Uterus (tissue), 4 donors: Measurements from ENCODE around the gene ADCY5. TPM values are rescaled to one million over a fixed set of nuclear protein-coding genes. Genes with fewer than 3 reads are reported as not detected.

Source experiments
- DNase-seq, 2 donors: peaks; one replicate each; pipeline ENCODE4 v3.0.0-alpha.2; 2019 to 2020
- H3K27ac ChIP-seq, 2 donors: fragments of 200-600 bp; sonication (generic); 1 replicate in 1 of 2; 2 replicates in 1 of 2; pipeline ENCODE4 v1.5.1; 2016 to 2018
- H3K27me3 ChIP-seq, 2 donors: fragments of 200-600 bp; sonication (generic); one replicate each; pipeline ENCODE4 v1.5.1; 2018 to 2019; ENCODE audit warnings: control low read depth in 1 of 2
- H3K36me3 ChIP-seq, 2 donors: fragments of 200-600 bp; sonication (generic); one replicate each; pipeline ENCODE4 v1.5.1; 2019; ENCODE audit warnings: control low read depth in 1 of 2
- H3K4me1 ChIP-seq, 2 donors: fragments of 200-600 bp; sonication (generic); one replicate each; pipeline ENCODE4 v1.5.1; 2018 to 2019; ENCODE audit warnings: control low read depth in 1 of 2
- H3K4me3 ChIP-seq, 2 donors: fragments of 200-600 bp; sonication (generic); 1 replicate in 1 of 2; 2 replicates in 1 of 2; pipeline ENCODE4 v1.5.1; 2018 to 2019; ENCODE audit warnings: mild to moderate bottlenecking in 1 of 2
- H3K9me3 ChIP-seq, 2 donors: fragments of 200-600 bp; sonication (generic); one replicate each; pipeline ENCODE4 v1.5.1; 2019; ENCODE audit warnings: control low read depth in 1 of 2
- POLR2A ChIP-seq, 2 donors: fragments of 450-650 bp; IDR thresholded peaks; one replicate each; pipeline ENCODE4 v1.6.1; 2016; ENCODE audit warnings: antibody characterized with exemption in 2 of 2, mild to moderate bottlenecking in 1 of 2, moderate library complexity in 1 of 2
- intact Hi-C: fragments of 100-400 bp; cut with DNase I; formaldehyde crosslinking; loops from one replicate; pipeline ENCODE4 v1.15.1; 2023; ENCODE audit warnings: low total_unique reads
- total RNA-seq, 4 donors: library from RNA; depleted of rRNA in 3 of 4; stranded (reverse); fragments of >200 nt in 3 of 4; gene quantifications; one replicate each; pipeline versions ENCODE4 v1.1.0 to v1.2.4, GENCODE V29; 2014 to 2023
- TF ChIP-seq, protein P1 (sequence below), 4 experiments: fragments of 200-600 bp in 2 of 4; fragments of 450-650 bp in 2 of 4; sonication (generic) in 2 of 4; IDR thresholded peaks; one replicate each; pipeline ENCODE4 v1.5.1; 2016 to 2019; ENCODE audit warnings: antibody characterized with exemption in 4 of 4, mild to moderate bottlenecking in 2 of 4, moderate library complexity in 1 of 4
- donor health status: DM: yes; HTN: yes; CAD: no.

ADCY5 gene
- total RNA-seq, 4 donors from 2014 or later = 21.1 to 43.5 (median 34.7) TPM

DNA sequence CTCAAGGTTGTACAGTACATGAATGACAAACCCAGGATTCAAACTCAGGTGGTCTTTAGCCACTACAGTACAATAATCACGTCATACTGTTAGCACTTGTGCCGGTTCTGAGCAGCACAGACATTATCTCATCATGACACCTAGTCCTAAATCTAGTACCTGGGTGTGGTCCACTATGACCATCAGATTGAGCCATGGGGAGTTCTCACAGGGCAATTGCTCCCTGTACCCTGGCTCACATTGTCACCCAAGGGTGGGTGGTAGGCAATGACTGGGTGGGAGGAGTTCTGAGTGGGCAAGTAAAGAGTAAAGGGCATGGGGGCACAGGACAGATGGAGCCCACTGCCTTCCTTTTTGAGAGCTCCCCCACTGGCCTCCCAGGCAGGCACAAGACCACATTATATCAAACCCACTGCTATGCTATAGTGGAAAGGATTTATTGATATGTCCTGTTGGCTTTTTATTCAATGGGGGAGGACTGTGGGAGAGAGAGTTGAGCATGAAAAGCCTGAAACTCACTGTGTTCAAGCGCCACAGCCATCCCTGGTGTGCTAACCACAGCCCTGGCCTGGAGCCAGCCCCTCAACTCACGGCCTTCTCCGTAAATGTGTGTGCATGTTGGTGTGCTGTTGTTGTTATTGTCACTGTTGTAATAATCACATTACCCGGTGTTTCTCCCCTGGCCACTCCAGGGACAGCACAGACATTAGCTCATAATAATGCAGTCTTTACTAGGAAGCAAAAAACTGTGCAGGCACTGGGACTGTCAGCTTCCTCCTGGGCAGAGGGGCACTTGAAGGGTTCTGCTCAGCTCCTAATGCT, 27.3 kb downstream of the ADCY5 start:
- Histone ChIP-seq H3K27ac (no peak overlapping the region), H3K9me3 (no peaks in the 10 kb centered on the region), H3K36me3 (no peaks in the 10 kb centered on the region), H3K27me3 (no peaks in the 10 kb centered on the region), H3K4me3 (no peak overlapping the region), H3K4me1 (peaks cover 0 to 18% of the 10 kb centered on the region in 2 donors)
- TF ChIP-seq, protein P1, sequence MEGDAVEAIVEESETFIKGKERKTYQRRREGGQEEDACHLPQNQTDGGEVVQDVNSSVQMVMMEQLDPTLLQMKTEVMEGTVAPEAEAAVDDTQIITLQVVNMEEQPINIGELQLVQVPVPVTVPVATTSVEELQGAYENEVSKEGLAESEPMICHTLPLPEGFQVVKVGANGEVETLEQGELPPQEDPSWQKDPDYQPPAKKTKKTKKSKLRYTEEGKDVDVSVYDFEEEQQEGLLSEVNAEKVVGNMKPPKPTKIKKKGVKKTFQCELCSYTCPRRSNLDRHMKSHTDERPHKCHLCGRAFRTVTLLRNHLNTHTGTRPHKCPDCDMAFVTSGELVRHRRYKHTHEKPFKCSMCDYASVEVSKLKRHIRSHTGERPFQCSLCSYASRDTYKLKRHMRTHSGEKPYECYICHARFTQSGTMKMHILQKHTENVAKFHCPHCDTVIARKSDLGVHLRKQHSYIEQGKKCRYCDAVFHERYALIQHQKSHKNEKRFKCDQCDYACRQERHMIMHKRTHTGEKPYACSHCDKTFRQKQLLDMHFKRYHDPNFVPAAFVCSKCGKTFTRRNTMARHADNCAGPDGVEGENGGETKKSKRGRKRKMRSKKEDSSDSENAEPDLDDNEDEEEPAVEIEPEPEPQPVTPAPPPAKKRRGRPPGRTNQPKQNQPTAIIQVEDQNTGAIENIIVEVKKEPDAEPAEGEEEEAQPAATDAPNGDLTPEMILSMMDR (IDR thresholded peaks at IDR 0.05) = no peak
- no peak for TF ChIP-seq POLR2A (IDR thresholded peaks at IDR 0.05)
- DNase-seq = no peak
- intact Hi-C loops = no loop called here

DNA sequence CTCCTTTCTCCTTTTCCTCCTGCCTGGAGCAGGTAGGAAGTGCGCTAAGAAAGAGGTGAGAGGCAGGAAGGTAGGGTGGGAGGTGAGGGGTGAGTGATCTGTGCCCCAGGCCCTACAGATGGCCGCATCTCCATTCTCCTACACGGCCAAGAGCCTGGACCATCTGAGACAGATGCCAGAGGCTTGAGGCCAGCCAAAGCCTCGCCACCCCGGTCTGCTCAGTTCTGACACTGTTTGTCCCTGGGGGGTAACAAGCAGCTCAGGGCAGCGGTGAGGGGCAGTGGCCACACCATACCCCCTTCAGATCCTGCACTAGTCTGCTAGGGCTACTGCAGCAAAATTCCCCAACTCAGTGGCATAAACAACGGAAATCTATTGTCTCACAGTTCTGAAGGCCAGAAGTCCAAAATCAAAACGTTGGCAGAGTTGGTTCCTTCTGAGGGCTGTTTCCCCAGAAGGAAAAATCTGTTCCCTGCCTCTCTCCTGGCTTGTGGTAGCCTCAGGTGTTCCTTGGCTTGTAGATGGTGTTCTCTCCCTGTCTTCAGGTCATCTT, 28.4 kb downstream of the ADCY5 start:
- Histone ChIP-seq H3K4me3 (no peak overlapping the region), H3K27me3 (no peaks in the 10 kb centered on the region), H3K4me1 (peaks cover 0 to 16% of the 10 kb centered on the region in 2 donors), H3K27ac (peak overlapping the region in 1 of 2 donors; percentile 6), H3K9me3 (no peaks in the 10 kb centered on the region), H3K36me3 (no peaks in the 10 kb centered on the region)
- intact Hi-C loops = no loop called here
- DNase-seq = no peak
- TF ChIP-seq POLR2A (IDR thresholded peaks at IDR 0.05) = no peak
- TF ChIP-seq, protein P1 (IDR thresholded peaks at IDR 0.05) = no peak

DNA sequence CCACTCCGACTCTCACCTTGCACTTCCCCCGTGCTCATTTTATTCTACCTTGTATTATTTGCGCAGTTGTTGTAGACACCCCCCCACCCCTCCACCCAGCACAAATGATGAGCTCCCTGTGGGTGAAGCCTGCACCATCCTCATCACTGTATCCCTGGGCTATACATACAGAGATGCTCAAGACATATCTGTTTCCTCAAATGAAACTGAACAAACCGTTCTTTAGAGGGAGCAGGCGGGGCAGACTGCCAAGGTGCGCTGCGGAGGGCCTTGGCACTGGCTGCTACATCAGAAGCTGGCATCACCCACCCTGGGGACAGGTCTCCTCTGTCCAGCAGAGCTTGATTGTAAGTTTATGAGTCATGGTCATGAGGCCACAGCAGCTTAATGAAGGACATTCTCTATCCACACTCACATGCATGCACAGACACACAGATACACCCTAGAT, 29.0 kb downstream of the ADCY5 start:
- no peak overlapping the region for H3K4me3 ChIP-seq
- intact Hi-C loops = no loop called here
- H3K27ac ChIP-seq = peak overlapping the region in 1 of 2 donors; percentile 23
- no peaks in the 10 kb centered on the region for H3K27me3 ChIP-seq
- no peaks in the 10 kb centered on the region for H3K36me3 ChIP-seq
- DNase-seq = peak; percentile 31 to 40
- TF ChIP-seq, protein P1 (IDR thresholded peaks at IDR 0.05) = no peak
- TF ChIP-seq POLR2A (IDR thresholded peaks at IDR 0.05) = no peak
- no peaks in the 10 kb centered on the region for H3K9me3 ChIP-seq
- H3K4me1 ChIP-seq = peaks cover 0 to 13% of the 10 kb centered on the region in 2 donors

DNA sequence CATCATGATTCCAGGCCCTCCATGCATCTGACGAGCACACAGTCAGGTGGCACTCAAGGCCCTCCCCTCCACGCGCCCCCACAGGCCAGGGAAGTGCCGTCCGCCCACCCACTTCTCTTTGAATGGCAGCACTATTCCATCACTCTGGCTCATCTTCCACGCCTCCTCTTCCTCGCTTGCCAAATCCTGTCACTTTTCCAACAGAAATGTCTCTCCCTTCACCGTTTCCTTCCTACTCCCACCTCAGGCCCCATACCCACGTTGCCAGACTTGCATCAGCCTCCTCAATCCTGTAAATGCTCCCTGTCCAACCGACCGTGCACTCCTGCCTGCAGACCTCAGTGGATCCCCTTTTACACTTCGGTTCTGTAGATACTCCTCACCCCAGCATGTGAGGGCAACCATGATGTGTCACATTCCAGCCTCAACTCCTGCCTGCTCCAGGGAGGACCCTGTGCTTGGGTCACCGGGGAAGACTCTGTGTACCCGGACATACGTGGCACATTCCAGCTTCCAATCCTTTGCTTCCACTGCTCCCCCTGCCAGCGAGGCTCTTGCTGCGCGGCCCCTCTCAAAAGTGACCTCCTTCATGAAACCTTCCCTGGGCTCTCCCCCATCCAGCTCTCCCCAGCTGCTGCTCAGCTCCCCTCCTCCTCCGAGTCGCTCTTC, 29.6 kb downstream of the ADCY5 start:
- H3K27me3 ChIP-seq = no peaks in the 10 kb centered on the region
- TF ChIP-seq, protein P1 (IDR thresholded peaks at IDR 0.05) = no peak
- no peak for TF ChIP-seq POLR2A (IDR thresholded peaks at IDR 0.05)
- peak overlapping the region in 1 of 2 donors; percentile 23 for H3K27ac ChIP-seq
- intact Hi-C loops = no loop called here
- no peaks in the 10 kb centered on the region for H3K9me3 ChIP-seq
- no peaks in the 10 kb centered on the region for H3K36me3 ChIP-seq
- DNase-seq = no peak
- no peak overlapping the region for H3K4me3 ChIP-seq
- H3K4me1 ChIP-seq = peaks cover 0 to 7% of the 10 kb centered on the region in 2 donors

DNA sequence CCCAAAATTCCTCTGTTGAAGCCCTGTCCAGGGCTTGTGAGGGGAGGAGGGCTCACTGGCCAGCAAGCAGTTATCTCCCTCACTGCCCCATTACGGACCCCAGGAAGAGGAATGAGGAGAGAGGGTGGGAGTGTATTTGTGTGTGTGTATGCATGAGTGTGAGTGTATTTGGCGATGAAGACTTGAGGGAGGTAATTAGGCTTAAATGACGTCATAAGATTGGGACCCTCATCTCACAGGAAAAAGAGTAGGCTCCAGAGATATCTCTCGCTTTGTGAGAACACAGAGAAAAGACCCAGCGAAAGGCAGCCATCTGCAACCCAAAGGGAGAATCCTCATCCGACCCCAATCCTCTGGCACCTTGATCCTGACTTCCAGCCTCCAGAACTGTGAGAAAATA, 32.2 kb downstream of the ADCY5 start:
- H3K36me3 ChIP-seq = no peaks in the 10 kb centered on the region
- no peaks in the 10 kb centered on the region for H3K9me3 ChIP-seq
- H3K27ac ChIP-seq = peak overlapping the region; percentile 36 to 38
- no peak overlapping the region for H3K4me3 ChIP-seq
- H3K27me3 ChIP-seq = no peaks in the 10 kb centered on the region
- TF ChIP-seq POLR2A (IDR thresholded peaks at IDR 0.05) = no peak
- TF ChIP-seq, protein P1 (IDR thresholded peaks at IDR 0.05) = no peak
- peaks cover 0 to 20% of the 10 kb centered on the region in 2 donors for H3K4me1 ChIP-seq
- intact Hi-C loops = no loop called here
- DNase-seq = no peak
